NCI-H1694 (cell line): ENCODE results near the gene NF1.
"Not testable (repeated sequence)": the region's sequence is repeated elsewhere in the genome, so short reads cannot be mapped to it uniquely, and the experiment has no call there.

Source experiments
- DNase-seq: peaks from one replicate; lab custom pipeline; 2025; lab: John Stamatoyannopoulos, UW

The NF1 gene

GRCh38 chr17:31131299-31131698, 36.5 kb downstream of the NF1 start:
- DNase-seq = no peak

- no peak for DNase-seq
Measured at GRCh38 chr17:31132977-31133376, 38.2 kb downstream of the NF1 start.

- no peak for DNase-seq
Measured at GRCh38 chr17:31134576-31134975, 39.8 kb downstream of the NF1 start.

GRCh38 chr17:31136319-31136718, 41.5 kb downstream of the NF1 start:
- no peak for DNase-seq

GRCh38 chr17:31140111-31140510, 45.3 kb downstream of the NF1 start:
- DNase-seq = no peak

GRCh38 chr17:31144428-31144827, 49.7 kb downstream of the NF1 start:
- no peak for DNase-seq

- no peak for DNase-seq
Measured at GRCh38 chr17:31144836-31145235, 50.1 kb downstream of the NF1 start.

GRCh38 chr17:31147507-31148202, 52.9 kb downstream of the NF1 start:
- DNase-seq = no peak

GRCh38 chr17:31148205-31148604, 53.4 kb downstream of the NF1 start:
- DNase-seq = no peak

GRCh38 chr17:31152271-31152670, 57.5 kb downstream of the NF1 start:
- DNase-seq = no peak

GRCh38 chr17:31155208-31155810, 60.5 kb downstream of the NF1 start:
- no peak for DNase-seq

GRCh38 chr17:31156326-31156725, 61.5 kb downstream of the NF1 start:
- DNase-seq = no peak

- not testable (repeated sequence) for DNase-seq
Measured at GRCh38 chr17:31156864-31157263, 62.1 kb downstream of the NF1 start.

- no peak for DNase-seq
Measured at GRCh38 chr17:31158746-31159377, 64.1 kb downstream of the NF1 start.

GRCh38 chr17:31163091-31163781, 68.5 kb downstream of the NF1 start:
- DNase-seq = no peak

GRCh38 chr17:31167111-31167510, 72.3 kb downstream of the NF1 start:
- no peak for DNase-seq

GRCh38 chr17:31171701-31172100, 76.9 kb downstream of the NF1 start:
- DNase-seq = no peak

GRCh38 chr17:31172388-31172787, 77.6 kb downstream of the NF1 start:
- no peak for DNase-seq

GRCh38 chr17:31174215-31174614, 79.4 kb downstream of the NF1 start:
- no peak for DNase-seq

GRCh38 chr17:31175237-31175636, 80.5 kb downstream of the NF1 start:
- no peak for DNase-seq

- DNase-seq = not testable (repeated sequence)
Measured at GRCh38 chr17:31176143-31176542, 81.4 kb downstream of the NF1 start.

- not testable (repeated sequence) for DNase-seq
Measured at GRCh38 chr17:31178951-31179350, 84.2 kb downstream of the NF1 start.

GRCh38 chr17:31195305-31195704, 100.5 kb downstream of the NF1 start:
- no peak for DNase-seq
